Stimulated activated CD8-positive, alpha-beta memory T cell treated with anti-CD3 and anti-CD28 coated beads, Interleukin-15, amount 100 ng/mL, for 4 hours (primary cell): ENCODE measurements around the gene MEG3.

Source experiments
- DNase-seq, 2 donors: peaks; one replicate each; pipeline ENCODE4 v3.0.0-alpha.2; 2020; ENCODE audit warnings: low read depth in 2 of 2

The MEG3 gene

GRCh38 chr14:100846309-100846859 is 20.5 kb downstream of the MEG3 start:
- no peak for DNase-seq

- DNase-seq = no peak
Measured at GRCh38 chr14:100849115-100849781, 23.3 kb downstream of the MEG3 start.

GRCh38 chr14:100850841-100851585 is 25.1 kb downstream of the MEG3 start:
- peak; percentile 27 to 53 for DNase-seq

- DNase-seq = no peak
Measured at GRCh38 chr14:100851586-100851916, 25.6 kb downstream of the MEG3 start.

GRCh38 chr14:100851946-100852620 is 26.2 kb downstream of the MEG3 start:
- no peak for DNase-seq

GRCh38 chr14:100854435-100854834 is 28.5 kb downstream of the MEG3 start:
- DNase-seq = no peak

- no peak for DNase-seq
Measured at GRCh38 chr14:100855256-100855930, 29.5 kb downstream of the MEG3 start.

GRCh38 chr14:100856056-100856950 is 30.4 kb downstream of the MEG3 start:
- DNase-seq = no peak

GRCh38 chr14:100857233-100857922 is 31.5 kb downstream of the MEG3 start:
- DNase-seq = no peak

GRCh38 chr14:100857923-100858837 is 32.3 kb downstream of the MEG3 start:
- no peak for DNase-seq

- DNase-seq = no peak
Measured at GRCh38 chr14:100858838-100859220, 32.9 kb downstream of the MEG3 start.

- no peak for DNase-seq
Measured at GRCh38 chr14:100859781-100860180, 33.9 kb downstream of the MEG3 start.

GRCh38 chr14:100860556-100861187 is 34.8 kb downstream of the MEG3 start:
- DNase-seq = no peak

- no peak for DNase-seq
Measured at GRCh38 chr14:100861188-100861936, 35.4 kb downstream of the MEG3 start.

- no peak for DNase-seq
Measured at GRCh38 chr14:100861937-100862247, 36.0 kb downstream of the MEG3 start.

GRCh38 chr14:100862277-100862676 is 36.4 kb downstream of the MEG3 start:
- no peak for DNase-seq

- DNase-seq = no peak
Measured at GRCh38 chr14:100862793-100863192, 36.9 kb downstream of the MEG3 start.

- no peak for DNase-seq
Measured at GRCh38 chr14:100864206-100864605, 38.3 kb downstream of the MEG3 start.
